HL-60 (cell line): ENCODE data around the gene MACROD2.

Source experiments
- DNase-seq, 2 experiments: peaks; one replicate each; pipeline ENCODE4 v3.0.0-alpha.2; 2010 to 2020; ENCODE audit warnings: low read depth in 1 of 2, low spot score in 1 of 2
- H3K27ac ChIP-seq: fragments of 250-450 bp; sonication (Bioruptor Pico); replicated peaks from 2 replicates; pipeline ENCODE4 v1.5.1; 2020; ENCODE audit warnings: mild to moderate bottlenecking, moderate library complexity
- H3K27me3 ChIP-seq: fragments of 250-450 bp; sonication (Bioruptor Pico); 2 replicates; pipeline ENCODE4 v1.5.1; 2021; ENCODE audit warnings: mild to moderate bottlenecking, moderate library complexity; ENCODE audit not compliant: insufficient read depth, poor library complexity, severe bottlenecking
- H3K4me3 ChIP-seq: replicated peaks from 2 replicates; pipeline ENCODE4 v1.5.1; 2011; ENCODE audit warnings: mild to moderate bottlenecking, control low read depth, low read length; ENCODE audit not compliant: insufficient read depth
- GABPA ChIP-seq: IDR thresholded peaks from 2 replicates; pipeline ENCODE4 v1.6.1; 2012; ENCODE audit warnings: low read depth
- POLR2AphosphoS5 ChIP-seq: IDR thresholded peaks from 2 replicates; pipeline ENCODE4 v1.6.1; 2012; ENCODE audit warnings: low read depth
- SPI1 ChIP-seq: IDR thresholded peaks from 2 replicates; pipeline ENCODE4 v1.6.1; 2012; ENCODE audit warnings: low read depth, mild to moderate bottlenecking, borderline replicate concordance
- TF ChIP-seq, protein P1 (sequence below): IDR thresholded peaks from one replicate; pipeline ENCODE4 v1.5.1; 2011; ENCODE audit warnings: low read length, control low read depth, inconsistent platforms; ENCODE audit not compliant: insufficient read depth
- TF ChIP-seq, protein P2 (sequence below): IDR thresholded peaks from 2 replicates; pipeline ENCODE4 v1.6.1; 2012; ENCODE audit warnings: low read depth; ENCODE audit not compliant: insufficient replicate concordance

The MACROD2 gene

DNA sequence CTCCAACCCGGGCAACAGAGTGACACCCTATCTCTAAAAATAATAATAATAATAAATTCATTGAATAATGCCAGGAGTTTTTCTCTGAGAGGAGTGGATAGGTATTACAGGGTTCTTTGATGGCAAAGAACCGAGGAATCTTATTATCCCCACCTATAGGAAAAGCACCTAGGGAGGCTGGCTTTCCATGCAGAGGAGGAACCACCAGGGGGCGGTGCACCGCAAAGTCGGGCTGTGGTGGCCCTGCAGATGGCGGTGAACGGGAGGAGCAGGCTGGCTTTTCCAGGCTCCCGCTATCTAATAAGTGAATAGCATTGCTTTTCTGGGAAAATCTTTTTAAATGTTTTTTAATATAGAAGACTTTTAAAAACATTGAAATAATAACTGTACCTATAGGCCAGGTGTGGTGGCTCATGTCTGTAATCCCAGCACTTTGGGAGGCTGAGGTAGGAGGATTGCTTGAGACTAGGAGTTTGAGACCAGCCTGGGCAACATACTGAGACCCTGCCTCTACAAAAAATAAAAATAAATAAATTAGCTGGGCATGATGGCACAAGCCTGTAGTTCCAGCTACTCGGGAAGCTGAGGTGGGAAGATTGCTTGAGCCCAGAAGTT, 1713.8 kb downstream of the MACROD2 start:
- peak; percentile 6 to 45 for DNase-seq
- H3K4me3 ChIP-seq = no peak overlapping the region

DNA sequence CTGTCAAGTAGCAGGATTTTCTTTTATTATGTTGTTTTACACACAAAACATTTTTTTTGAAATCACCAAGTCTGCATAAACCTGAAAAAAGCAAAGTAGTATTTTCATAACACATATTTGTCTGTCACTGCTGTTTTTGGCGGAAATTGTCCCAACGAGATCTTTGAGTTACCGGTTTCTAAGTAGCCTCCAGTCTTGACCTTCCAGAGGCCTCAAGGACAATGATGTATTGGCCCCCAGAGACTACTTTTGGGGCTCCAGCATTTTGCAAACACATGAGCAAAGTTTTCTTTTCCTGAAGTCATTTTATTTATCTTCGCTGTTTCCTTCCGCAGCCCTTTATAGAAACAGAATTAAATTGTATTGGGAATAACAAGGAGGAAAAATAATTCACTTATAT, 1715.3 kb downstream of the MACROD2 start:
- Histone ChIP-seq H3K27ac (no peak overlapping the region), H3K4me3 (no peak overlapping the region), H3K27me3 (no peaks in the 10 kb centered on the region)
- DNase-seq = no peak
- TF ChIP-seq, protein P1, sequence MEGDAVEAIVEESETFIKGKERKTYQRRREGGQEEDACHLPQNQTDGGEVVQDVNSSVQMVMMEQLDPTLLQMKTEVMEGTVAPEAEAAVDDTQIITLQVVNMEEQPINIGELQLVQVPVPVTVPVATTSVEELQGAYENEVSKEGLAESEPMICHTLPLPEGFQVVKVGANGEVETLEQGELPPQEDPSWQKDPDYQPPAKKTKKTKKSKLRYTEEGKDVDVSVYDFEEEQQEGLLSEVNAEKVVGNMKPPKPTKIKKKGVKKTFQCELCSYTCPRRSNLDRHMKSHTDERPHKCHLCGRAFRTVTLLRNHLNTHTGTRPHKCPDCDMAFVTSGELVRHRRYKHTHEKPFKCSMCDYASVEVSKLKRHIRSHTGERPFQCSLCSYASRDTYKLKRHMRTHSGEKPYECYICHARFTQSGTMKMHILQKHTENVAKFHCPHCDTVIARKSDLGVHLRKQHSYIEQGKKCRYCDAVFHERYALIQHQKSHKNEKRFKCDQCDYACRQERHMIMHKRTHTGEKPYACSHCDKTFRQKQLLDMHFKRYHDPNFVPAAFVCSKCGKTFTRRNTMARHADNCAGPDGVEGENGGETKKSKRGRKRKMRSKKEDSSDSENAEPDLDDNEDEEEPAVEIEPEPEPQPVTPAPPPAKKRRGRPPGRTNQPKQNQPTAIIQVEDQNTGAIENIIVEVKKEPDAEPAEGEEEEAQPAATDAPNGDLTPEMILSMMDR = no peak
- TF ChIP-seq, protein P2, sequence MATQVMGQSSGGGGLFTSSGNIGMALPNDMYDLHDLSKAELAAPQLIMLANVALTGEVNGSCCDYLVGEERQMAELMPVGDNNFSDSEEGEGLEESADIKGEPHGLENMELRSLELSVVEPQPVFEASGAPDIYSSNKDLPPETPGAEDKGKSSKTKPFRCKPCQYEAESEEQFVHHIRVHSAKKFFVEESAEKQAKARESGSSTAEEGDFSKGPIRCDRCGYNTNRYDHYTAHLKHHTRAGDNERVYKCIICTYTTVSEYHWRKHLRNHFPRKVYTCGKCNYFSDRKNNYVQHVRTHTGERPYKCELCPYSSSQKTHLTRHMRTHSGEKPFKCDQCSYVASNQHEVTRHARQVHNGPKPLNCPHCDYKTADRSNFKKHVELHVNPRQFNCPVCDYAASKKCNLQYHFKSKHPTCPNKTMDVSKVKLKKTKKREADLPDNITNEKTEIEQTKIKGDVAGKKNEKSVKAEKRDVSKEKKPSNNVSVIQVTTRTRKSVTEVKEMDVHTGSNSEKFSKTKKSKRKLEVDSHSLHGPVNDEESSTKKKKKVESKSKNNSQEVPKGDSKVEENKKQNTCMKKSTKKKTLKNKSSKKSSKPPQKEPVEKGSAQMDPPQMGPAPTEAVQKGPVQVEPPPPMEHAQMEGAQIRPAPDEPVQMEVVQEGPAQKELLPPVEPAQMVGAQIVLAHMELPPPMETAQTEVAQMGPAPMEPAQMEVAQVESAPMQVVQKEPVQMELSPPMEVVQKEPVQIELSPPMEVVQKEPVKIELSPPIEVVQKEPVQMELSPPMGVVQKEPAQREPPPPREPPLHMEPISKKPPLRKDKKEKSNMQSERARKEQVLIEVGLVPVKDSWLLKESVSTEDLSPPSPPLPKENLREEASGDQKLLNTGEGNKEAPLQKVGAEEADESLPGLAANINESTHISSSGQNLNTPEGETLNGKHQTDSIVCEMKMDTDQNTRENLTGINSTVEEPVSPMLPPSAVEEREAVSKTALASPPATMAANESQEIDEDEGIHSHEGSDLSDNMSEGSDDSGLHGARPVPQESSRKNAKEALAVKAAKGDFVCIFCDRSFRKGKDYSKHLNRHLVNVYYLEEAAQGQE = no peak
- no peak for TF ChIP-seq SPI1

More for the DNA sequence above, 1713.8 kb downstream of the MACROD2 start:
- Histone ChIP-seq H3K27me3 (no peaks in the 10 kb centered on the region), H3K27ac (no peak overlapping the region)
- TF ChIP-seq SPI1 (no peak), GABPA (no peak), POLR2AphosphoS5 (no peak)
- TF ChIP-seq, protein P1 = peak; percentile 39
- TF ChIP-seq, protein P2 = no peak

DNA sequence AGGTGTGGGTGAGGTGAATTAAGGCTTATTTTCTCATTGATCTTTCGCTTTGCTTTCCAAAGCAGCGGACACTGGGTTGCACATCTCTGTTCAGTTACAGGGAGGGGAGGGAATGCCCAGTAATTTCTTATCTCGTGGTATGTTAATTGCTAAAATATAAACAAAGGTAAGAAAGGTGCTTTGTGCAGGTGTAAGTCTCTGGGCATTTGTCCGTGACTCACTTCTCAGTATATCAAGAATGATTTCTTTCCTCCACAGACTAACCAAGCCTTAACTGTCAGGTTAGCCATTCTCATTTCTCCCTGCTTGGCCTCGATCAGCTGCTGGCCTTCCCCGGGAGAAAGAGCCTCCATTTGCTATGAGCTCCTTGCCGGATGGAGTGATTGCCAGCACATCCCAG, 1715.9 kb downstream of the MACROD2 start:
- Histone ChIP-seq H3K4me3 (no peak overlapping the region), H3K27me3 (no peaks in the 10 kb centered on the region), H3K27ac (no peak overlapping the region)
- no peak for DNase-seq
- TF ChIP-seq, protein P2 = no peak
- TF ChIP-seq, protein P1 = no peak
- TF ChIP-seq GABPA (no peak), POLR2AphosphoS5 (no peak), SPI1 (no peak)
